Naive thymus-derived CD8-positive, alpha-beta T cell (primary cell): Measurements from ENCODE around the gene NPFFR1. TPM values are rescaled to one million over a fixed set of nuclear protein-coding genes. Genes with fewer than 3 reads are reported as not detected.

Experiments
- ATAC-seq, 2 donors: fragments of 150-1000 bp; cut with Tn5 transposase in 1 of 2; sonication (Bioruptor Pico), chemical (Tn5 transposase) in 1 of 2; 1 replicate in 1 of 2; 2 replicates in 1 of 2; pipeline ENCODE4 v1.10.0; 2021; ENCODE audit warnings: mild to moderate bottlenecking in 2 of 2, moderate library complexity in 2 of 2
- POLR2A ChIA-PET: fragments of 350-600 bp; sonication (Branson Sonifier 250); formaldehyde crosslinking; loops from one replicate; lab custom pipeline; 2021; ENCODE audit warnings: antibody characterized with exemption; lab: Charles Lee
- DNase-seq, 10 donors: peaks; one replicate each; pipeline versions ENCODE4 v3.0.0 to v3.0.0-alpha.2; 2020 to 2022
- H3K27ac Mint-ChIP-seq, 10 donors: one replicate each; pipeline ENCODE4 v1.8.0; 2020 to 2022; ENCODE audit warnings: mild to moderate bottlenecking in 10 of 10, mixed read lengths in 10 of 10, moderate library complexity in 4 of 10, inconsistent platforms in 1 of 10
- H3K27me3 Mint-ChIP-seq, 5 donors: one replicate each; pipeline ENCODE4 v1.8.0; 2021 to 2022; ENCODE audit warnings: mixed read lengths in 5 of 5
- H3K36me3 Mint-ChIP-seq, 3 donors: one replicate each; pipeline ENCODE4 v1.8.0; 2020 to 2022; ENCODE audit warnings: mixed read lengths in 3 of 3, mild to moderate bottlenecking in 2 of 3, inconsistent platforms in 1 of 3
- H3K4me1 Mint-ChIP-seq, 4 donors: one replicate each; pipeline ENCODE4 v1.8.0; 2021 to 2022; ENCODE audit warnings: mixed read lengths in 4 of 4
- H3K4me3 Mint-ChIP-seq, 10 donors: one replicate each; pipeline ENCODE4 v1.8.0; 2020 to 2022; ENCODE audit warnings: mild to moderate bottlenecking in 10 of 10, mixed read lengths in 10 of 10, moderate library complexity in 6 of 10, inconsistent platforms in 1 of 10
- H3K9me3 Mint-ChIP-seq, 9 donors: one replicate each; pipeline ENCODE4 v1.8.0; 2020 to 2022; ENCODE audit warnings: mixed read lengths in 9 of 9, mild to moderate bottlenecking in 3 of 9, inconsistent platforms in 1 of 9, moderate library complexity in 1 of 9
- polyA plus RNA-seq, 3 donors: library from polyadenylated mRNA; unstranded; fragments of 300-500 nt; fragmentation: Illumina TruSeq; gene quantifications; one replicate each; pipeline ENCODE4 v1.2.3, GENCODE V29; 2021
- total RNA-seq, 8 experiments: library from RNA in 2 of 8; stranded (reverse) in 2 of 8; gene quantifications; one replicate each; pipeline ENCODE4 v1.2.3 and lab custom pipeline; 2021 to 2026

The NPFFR1 gene
- total and polyA plus RNA-seq, 5 experiments from 2014 or later, result not detected

DNA sequence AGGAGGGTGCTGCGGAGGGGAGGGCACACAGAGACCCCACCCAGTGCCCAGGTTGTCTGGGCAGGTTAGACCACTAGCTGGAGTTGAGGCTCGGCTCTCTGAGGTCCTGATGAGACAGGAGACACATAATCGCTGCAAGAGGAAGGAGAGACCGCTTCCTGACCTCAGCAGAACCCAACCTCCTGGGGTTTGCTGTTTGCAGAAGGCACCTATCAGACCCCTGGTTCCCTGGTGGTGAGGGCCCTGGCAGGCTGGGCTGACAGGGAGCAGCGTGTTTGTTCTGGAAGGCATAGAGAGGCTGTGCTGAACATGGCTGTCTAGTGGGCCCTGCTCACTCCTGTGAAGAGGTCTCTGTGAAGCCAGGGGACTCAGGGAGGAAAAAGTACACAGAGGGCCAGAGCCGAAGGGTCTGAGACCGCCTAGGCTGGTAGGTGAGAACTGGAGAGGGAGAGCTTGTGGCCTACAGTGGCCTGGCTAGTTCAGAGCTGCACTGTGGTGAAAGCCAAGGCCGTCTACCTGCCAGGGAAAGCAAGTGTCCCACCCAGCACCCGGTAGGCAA is 39.4 kb upstream of the NPFFR1 start:
- Mint-ChIP-seq H3K36me3 (peaks cover 0 to 3% (median 0%) of the 10 kb centered on the region in 3 donors), H3K9me3 (no peaks in the 10 kb centered on the region), H3K4me3 (peak overlapping the region; percentile 67 to 87 (median 78)), H3K27me3 (no peaks in the 10 kb centered on the region), H3K4me1 (peaks cover 24 to 49% (median 47%) of the 10 kb centered on the region in 4 donors), H3K27ac (peak overlapping the region; percentile 86 to 97 (median 96))
- DNase-seq, result peak in 7 of 10 donors; percentile 28 to 67 (median 55)
- peak; percentile 82 to 87 for ATAC-seq
- POLR2A ChIA-PET, result interaction anchor here (2.7 kb wide), 1 partner anchor 91 kb away, joined by 12 read pairs; the partner anchor contains the start of gene PPA1

DNA sequence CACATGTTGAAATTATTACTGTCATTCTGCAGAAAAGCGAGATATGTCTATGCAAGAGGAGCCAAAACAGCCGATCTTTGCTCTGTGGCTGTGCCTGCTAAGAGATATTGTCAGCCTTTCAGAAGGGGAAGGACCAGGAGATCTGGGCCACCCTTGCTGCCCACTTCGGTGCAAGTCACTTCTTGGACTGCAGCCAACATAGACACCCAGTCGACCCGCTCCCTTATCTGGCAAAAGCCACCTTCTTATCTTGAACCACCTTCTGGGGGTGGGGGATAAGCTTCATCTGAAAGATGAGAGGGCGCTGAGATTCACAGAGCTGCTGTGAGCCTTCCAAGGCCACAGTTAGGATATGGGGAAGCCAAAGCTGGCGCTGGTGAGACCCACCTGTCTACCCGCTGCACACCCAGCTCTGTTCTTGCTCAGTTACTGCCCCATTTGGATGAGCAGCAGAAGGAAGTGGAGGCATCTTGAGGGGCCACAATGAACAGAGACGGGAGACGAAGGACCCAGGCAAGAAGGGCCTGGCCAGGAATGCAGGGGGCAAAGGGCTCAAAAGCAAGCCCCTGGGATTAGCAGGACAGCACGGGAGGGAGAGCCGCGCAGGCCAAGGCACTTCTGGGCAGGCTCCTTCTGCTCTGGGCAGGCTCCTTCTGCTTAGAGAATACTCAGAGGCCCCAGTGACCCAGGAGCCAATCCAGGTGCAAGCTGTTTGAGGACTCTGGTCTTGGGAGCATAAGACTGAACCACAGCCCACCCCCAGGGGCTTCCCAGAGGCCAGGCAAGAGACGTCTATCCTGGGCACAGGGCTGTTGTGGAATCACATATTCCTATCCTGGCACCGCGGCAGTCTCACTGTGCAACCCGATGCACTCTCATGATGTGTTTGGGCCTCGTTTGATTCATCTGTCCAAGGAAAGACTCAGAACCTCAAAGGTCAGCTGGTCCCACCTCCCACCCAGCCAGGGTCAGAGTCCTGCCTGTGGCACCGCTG is 38.4 kb upstream of the NPFFR1 start:
- H3K4me3 Mint-ChIP-seq, result peak overlapping the region in 6 of 10 donors; percentile 18 to 87 (median 42)

DNA sequence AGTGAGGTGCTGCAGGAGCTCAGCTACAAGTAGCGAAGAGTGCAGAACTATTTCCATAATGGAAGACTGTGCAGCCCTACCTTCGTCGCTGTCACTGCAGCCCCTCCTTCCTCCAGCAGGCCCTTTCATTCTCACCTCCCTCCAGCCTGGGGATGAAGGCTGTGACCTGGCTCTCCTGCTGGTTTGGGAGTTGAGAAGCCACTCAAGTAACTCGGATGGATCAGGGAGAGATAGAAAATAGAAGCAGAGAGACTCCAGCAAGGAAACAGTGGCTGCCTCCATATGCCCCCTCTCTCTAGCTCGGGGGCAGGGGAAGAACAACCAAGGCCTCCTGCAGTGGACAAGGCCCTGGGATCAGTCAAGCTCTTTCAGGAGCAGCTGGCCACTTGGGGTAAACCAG is 37.4 kb upstream of the NPFFR1 start:
- Mint-ChIP-seq H3K4me3 (no peak overlapping the region), H3K36me3 (peaks cover 0 to 3% (median 0%) of the 10 kb centered on the region in 3 donors), H3K27ac (peak overlapping the region in 2 of 10 donors; percentile 53 to 72), H3K9me3 (no peaks in the 10 kb centered on the region), H3K27me3 (no peaks in the 10 kb centered on the region), H3K4me1 (peaks cover 22 to 56% (median 45%) of the 10 kb centered on the region in 4 donors)
- POLR2A ChIA-PET, result interaction anchor here (1.0 kb wide), 1 partner anchor 9 kb away, joined by 3 read pairs; no protein-coding TSS in a partner anchor
- DNase-seq, result no peak
- no peak for ATAC-seq

More for the DNA sequence above, 38.4 kb upstream of the NPFFR1 start:
- H3K36me3 Mint-ChIP-seq, result peaks cover 0 to 3% (median 0%) of the 10 kb centered on the region in 3 donors
- H3K27ac Mint-ChIP-seq, result peak overlapping the region; percentile 74 to 97 (median 94)
- no peaks in the 10 kb centered on the region for H3K9me3 Mint-ChIP-seq
- DNase-seq (no peak), ATAC-seq (no peak)
- peaks cover 22 to 56% (median 48%) of the 10 kb centered on the region in 4 donors for H3K4me1 Mint-ChIP-seq
- H3K27me3 Mint-ChIP-seq, result no peaks in the 10 kb centered on the region
- POLR2A ChIA-PET, result interaction anchor here (1.0 to 2.7 kb wide), 2 partner anchors 8 to 89 kb away, joined by 3 to 12 read pairs; partner anchors contain the start of gene PPA1

DNA sequence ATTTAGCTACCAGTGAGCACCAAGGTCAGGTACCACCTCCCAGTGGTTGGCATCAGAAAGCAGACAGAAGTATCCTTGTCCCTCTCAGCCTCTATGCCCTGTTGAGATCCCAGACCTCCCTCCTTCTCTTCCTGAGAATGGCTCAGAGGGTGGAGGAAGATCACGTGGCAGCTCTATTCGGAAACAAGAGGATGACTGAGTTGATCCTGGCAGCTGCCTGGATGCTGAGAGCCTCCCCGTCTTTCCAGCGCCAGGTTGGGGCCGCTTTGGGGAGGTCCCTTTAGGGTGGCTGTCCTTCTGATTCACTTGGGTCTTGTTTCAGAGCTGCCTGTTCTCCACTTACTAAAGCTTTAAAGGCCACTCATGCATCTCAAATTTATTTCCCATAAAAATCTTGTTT is 36.9 kb upstream of the NPFFR1 start:
- Mint-ChIP-seq H3K4me3 (no peak overlapping the region), H3K27ac (no peak overlapping the region), H3K36me3 (peaks cover 0 to 3% (median 0%) of the 10 kb centered on the region in 3 donors), H3K27me3 (no peaks in the 10 kb centered on the region), H3K9me3 (no peaks in the 10 kb centered on the region), H3K4me1 (peaks cover 19 to 51% (median 40%) of the 10 kb centered on the region in 4 donors)
- DNase-seq (no peak), ATAC-seq (no peak)
- POLR2A ChIA-PET, result no interaction called here

DNA sequence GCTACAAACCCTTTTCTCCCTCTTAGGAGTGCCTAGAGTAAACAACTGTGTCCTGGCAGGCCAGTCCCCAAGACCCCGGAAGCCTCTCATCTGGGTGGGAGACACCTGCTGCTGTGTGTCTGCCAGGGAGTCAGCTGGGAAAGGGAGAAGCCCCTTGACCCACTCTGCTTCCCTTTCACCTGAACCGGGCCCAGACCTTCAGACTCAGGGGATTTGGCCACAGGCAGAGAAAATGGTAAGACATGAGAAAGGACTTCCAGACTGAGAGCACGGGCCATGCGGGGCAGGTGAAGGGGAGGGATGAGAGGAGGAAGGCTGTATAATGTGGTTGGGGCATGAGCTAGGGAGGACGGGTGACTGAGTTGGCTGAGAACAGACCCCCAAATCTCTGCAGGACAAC is 36.0 kb upstream of the NPFFR1 start:
- H3K36me3 Mint-ChIP-seq, result peaks cover 0 to 3% (median 0%) of the 10 kb centered on the region in 3 donors
- no peaks in the 10 kb centered on the region for H3K9me3 Mint-ChIP-seq
- DNase-seq (no peak), ATAC-seq (no peak)
- peaks cover 16 to 42% (median 31%) of the 10 kb centered on the region in 4 donors for H3K4me1 Mint-ChIP-seq
- no peak overlapping the region for H3K4me3 Mint-ChIP-seq
- POLR2A ChIA-PET, result no interaction called here
- H3K27me3 Mint-ChIP-seq, result no peaks in the 10 kb centered on the region
- H3K27ac Mint-ChIP-seq, result peak overlapping the region in 1 of 10 donors; percentile 36

DNA sequence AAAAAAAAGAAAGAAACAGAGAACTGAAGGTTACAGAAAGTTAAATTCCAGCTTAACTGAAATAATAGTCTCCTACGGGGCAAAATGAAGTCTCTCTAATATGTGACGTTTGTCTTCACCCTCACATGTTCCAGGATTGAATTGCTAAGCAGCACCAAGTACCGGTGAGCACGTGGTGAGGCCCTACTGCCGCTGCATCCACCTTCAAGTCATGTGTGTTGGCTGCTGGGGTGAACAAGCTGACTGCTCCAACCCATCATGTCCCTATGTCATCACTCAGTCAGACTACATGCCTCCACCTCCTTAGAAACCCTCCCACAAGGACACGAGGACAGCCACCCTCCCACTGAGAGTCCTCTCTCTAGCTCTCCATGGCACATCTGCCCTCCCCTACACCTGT is 35.4 kb upstream of the NPFFR1 start:
- POLR2A ChIA-PET, result no interaction called here

DNA sequence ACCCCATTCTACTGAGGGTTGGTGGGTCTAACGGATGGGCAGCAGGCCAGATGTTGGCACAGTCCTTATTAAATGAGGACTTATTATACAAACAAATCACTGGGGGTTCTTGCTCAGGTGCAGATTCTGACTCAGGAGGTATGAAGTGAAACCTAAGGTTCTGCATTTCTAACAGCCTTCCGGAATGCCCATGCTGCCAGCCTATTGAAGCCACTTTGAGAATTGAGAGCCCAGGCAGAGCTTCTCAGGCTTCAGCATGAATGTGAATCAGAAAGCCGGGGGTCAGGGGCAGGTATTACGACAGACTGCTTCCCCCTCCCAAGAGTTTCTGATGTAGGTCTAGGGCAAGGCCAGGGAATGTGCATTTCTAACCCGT is 34.1 kb upstream of the NPFFR1 start:
- Mint-ChIP-seq H3K27ac (peak overlapping the region in 1 of 10 donors; percentile 38), H3K4me3 (no peak overlapping the region), H3K9me3 (no peaks in the 10 kb centered on the region), H3K36me3 (peaks cover 0 to 6% (median 0%) of the 10 kb centered on the region in 3 donors), H3K4me1 (peaks cover 6 to 23% (median 12%) of the 10 kb centered on the region in 4 donors), H3K27me3 (no peaks in the 10 kb centered on the region)
- POLR2A ChIA-PET, result no interaction called here
- DNase-seq (no peak), ATAC-seq (no peak)

More for the DNA sequence above, 35.4 kb upstream of the NPFFR1 start:
- no peak for DNase-seq
- Mint-ChIP-seq H3K4me3 (no peak overlapping the region), H3K27ac (peak overlapping the region in 2 of 10 donors; percentile 36 to 40), H3K27me3 (no peaks in the 10 kb centered on the region), H3K4me1 (peaks cover 12 to 35% (median 25%) of the 10 kb centered on the region in 4 donors), H3K9me3 (no peaks in the 10 kb centered on the region), H3K36me3 (peaks cover 0 to 5% (median 0%) of the 10 kb centered on the region in 3 donors)
- ATAC-seq, result no peak

DNA sequence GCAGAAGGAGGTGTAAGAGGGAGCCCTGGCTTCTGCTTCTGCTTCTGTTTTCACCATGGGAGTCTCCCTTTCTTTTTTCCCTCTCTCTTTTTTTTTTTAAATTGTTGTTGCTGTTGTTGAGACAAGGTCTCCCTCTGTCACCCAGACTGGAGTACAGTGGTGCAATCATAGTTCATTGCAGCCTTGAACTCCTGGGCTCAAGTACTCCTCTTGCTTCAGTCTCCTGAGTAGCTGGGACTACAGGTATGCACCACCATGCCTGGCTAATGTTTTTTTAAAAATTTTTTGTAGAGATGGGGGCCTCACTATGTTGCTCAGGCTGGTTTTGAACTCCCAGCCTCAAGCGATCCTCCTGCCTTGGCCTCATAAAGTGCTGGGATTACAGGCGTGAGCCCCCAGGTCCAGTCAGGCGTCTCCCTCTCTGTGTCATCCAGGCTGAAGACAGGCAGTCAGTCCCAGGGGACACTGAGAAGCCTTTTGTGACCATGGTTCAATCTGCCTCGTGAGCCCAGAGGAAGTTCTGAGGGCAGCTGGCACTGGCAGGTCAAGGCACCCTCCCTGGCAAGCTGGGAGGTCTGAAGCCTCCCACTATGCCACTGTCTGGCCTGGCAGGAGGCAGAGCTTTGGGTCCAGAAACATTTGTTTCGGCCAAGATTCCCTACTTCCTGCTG is 33.6 kb upstream of the NPFFR1 start:
- Mint-ChIP-seq H3K9me3 (no peaks in the 10 kb centered on the region), H3K4me1 (peaks cover 4 to 18% (median 7%) of the 10 kb centered on the region in 4 donors), H3K36me3 (peaks cover 0 to 6% (median 0%) of the 10 kb centered on the region in 3 donors), H3K4me3 (no peak overlapping the region), H3K27me3 (no peaks in the 10 kb centered on the region), H3K27ac (no peak overlapping the region)
- no peak for DNase-seq
- POLR2A ChIA-PET, result no interaction called here
- ATAC-seq, result no peak

DNA sequence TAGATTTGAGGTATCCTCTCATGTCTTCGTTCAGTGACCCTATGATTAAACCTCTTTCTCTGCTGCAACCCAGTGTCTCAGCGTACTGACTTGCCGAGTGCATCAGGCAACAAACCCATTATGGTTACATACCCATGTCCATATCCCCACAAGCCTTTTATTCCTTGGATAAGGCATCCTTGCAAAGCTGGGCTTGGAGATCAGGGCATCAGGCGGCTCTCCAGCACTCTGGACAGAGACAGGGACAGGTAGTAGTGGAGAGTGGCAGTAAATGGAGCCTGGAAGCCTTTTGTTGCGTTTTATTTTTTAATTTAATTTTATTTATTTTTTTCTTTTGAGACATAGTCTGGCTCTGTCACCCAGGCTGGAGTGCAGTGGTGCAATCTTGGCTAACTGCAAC is 32.0 kb upstream of the NPFFR1 start:
- Mint-ChIP-seq H3K4me3 (no peak overlapping the region), H3K27me3 (peaks cover 0 to 2% (median 0%) of the 10 kb centered on the region in 5 donors), H3K27ac (no peak overlapping the region), H3K9me3 (no peaks in the 10 kb centered on the region), H3K36me3 (peaks cover 0 to 6% (median 0%) of the 10 kb centered on the region in 3 donors), H3K4me1 (peaks cover 0 to 12% (median under 1%) of the 10 kb centered on the region in 4 donors)
- DNase-seq (no peak), ATAC-seq (no peak)
- POLR2A ChIA-PET, result no interaction called here

DNA sequence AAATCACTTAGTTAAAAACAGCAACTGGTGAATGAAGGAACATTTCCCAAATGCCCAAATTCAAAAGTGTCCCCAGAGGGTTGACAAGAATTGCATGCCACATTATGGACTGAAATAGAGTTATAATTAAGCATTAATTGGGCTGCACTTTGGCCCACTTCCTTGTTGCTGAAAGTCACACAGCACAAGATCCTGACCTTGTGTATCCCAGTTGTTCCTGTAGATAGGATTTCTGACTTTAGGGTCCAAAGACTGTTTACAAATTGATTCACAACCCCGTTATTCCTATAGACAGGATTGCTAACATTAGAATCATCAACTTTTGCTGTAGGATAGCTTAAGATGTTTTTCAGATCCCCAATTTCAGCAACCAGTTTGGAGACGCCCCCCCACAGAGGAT is 31.5 kb upstream of the NPFFR1 start:
- no peak overlapping the region for H3K4me3 Mint-ChIP-seq
- H3K9me3 Mint-ChIP-seq, result no peaks in the 10 kb centered on the region
- peaks cover 0 to 6% (median 0%) of the 10 kb centered on the region in 3 donors for H3K36me3 Mint-ChIP-seq
- DNase-seq (no peak), ATAC-seq (no peak)
- peaks cover 0 to 12% (median under 1%) of the 10 kb centered on the region in 4 donors for H3K4me1 Mint-ChIP-seq
- peaks cover 0 to 2% (median 0%) of the 10 kb centered on the region in 5 donors for H3K27me3 Mint-ChIP-seq
- POLR2A ChIA-PET, result no interaction called here
- peak overlapping the region in 1 of 10 donors; percentile 36 for H3K27ac Mint-ChIP-seq

DNA sequence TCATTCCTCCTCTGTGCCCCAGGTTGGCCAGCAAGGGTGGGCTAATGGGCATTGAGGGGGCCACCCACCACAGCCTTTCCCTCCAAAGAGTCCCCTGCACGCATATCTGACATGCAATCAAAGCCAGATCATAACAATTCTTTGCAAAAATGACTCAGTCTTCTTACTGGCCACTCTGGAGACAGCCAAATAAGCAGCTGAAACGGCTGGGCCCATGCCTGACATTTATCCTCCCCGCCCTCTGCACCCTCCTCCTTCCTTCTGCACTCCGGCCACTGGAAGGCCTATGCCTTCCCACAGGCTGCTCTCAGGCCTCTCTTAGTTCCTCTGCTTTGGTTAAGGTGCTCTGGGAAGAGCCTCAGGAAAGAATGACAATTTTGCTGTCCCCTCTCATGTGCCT is 29.2 kb upstream of the NPFFR1 start:
- POLR2A ChIA-PET, result no interaction called here
- H3K9me3 Mint-ChIP-seq, result no peaks in the 10 kb centered on the region
- no peak overlapping the region for H3K4me3 Mint-ChIP-seq
- no peak overlapping the region for H3K27ac Mint-ChIP-seq
- peaks cover 0 to 2% (median 0%) of the 10 kb centered on the region in 5 donors for H3K27me3 Mint-ChIP-seq
- DNase-seq (no peak), ATAC-seq (no peak)
- peaks cover 0 to 11% (median under 1%) of the 10 kb centered on the region in 4 donors for H3K4me1 Mint-ChIP-seq
- H3K36me3 Mint-ChIP-seq, result peaks cover 0 to 3% (median 0%) of the 10 kb centered on the region in 3 donors

DNA sequence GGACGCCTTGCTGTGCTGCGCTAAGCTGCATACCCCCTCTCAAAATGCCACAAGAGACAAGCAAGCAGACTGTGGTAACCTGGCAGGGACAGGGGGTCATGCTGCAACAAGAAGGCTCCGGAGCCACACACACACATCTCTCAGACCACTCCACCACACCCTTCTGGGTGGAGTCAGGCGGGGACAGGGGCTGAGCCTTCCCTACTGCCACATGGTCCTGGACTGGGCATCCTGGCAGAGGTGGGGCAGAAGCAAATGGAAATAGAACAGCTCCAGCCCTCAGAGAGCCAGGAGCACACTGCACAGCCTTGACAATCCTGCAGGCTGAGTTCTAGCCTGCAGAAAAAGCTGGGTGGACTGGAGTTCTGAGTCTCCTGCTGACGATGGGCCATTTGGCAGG is 28.4 kb upstream of the NPFFR1 start:
- Mint-ChIP-seq H3K27ac (no peak overlapping the region), H3K9me3 (no peaks in the 10 kb centered on the region), H3K4me3 (no peak overlapping the region), H3K4me1 (peaks cover 0 to 4% (median under 1%) of the 10 kb centered on the region in 4 donors), H3K27me3 (peaks cover 0 to 2% (median 0%) of the 10 kb centered on the region in 5 donors), H3K36me3 (peaks cover 0 to 3% (median 0%) of the 10 kb centered on the region in 3 donors)
- POLR2A ChIA-PET, result no interaction called here
- DNase-seq (no peak), ATAC-seq (no peak)
